Spleen (tissue), 11 donors: ENCODE results near the gene KDM4B. TPM values are rescaled to one million over a fixed set of nuclear protein-coding genes. Genes with fewer than 3 reads are reported as not detected.
"Not testable (repeated sequence)": the region's sequence is repeated elsewhere in the genome, so short reads cannot be mapped to it uniquely, and the experiment has no call there.

ENCODE experiments used
- DNase-seq: peaks from one replicate; pipeline ENCODE4 v3.0.0-alpha.2; 2020
- H3K27ac ChIP-seq, 8 donors: fragments of 200-600 bp; sonication (generic) in 7 of 8; 1 replicate in 4 of 8; 2 replicates in 4 of 8; pipeline versions ENCODE4 v1.5.0 to v1.8.0; 2016 to 2021; ENCODE audit warnings: inconsistent platforms in 4 of 8, mild to moderate bottlenecking in 4 of 8, moderate library complexity in 1 of 8
- H3K27me3 ChIP-seq, 7 donors: fragments of 200-600 bp; sonication (generic) in 6 of 7; replicated peaks in 1 of 7; 1 replicate in 4 of 7; 2 replicates in 3 of 7; pipeline versions ENCODE4 v1.5.0 to v1.8.0; 2016 to 2021; ENCODE audit warnings: inconsistent platforms in 3 of 7, mild to moderate bottlenecking in 1 of 7
- H3K36me3 ChIP-seq, 6 donors: fragments of 200-600 bp; sonication (generic) in 5 of 6; 1 replicate in 4 of 6; 2 replicates in 2 of 6; pipeline versions ENCODE4 v1.5.0 to v1.8.0; 2016 to 2021; ENCODE audit warnings: inconsistent platforms in 2 of 6
- H3K4me1 ChIP-seq, 6 donors: fragments of 200-600 bp; sonication (generic) in 5 of 6; 1 replicate in 3 of 6; 2 replicates in 3 of 6; pipeline versions ENCODE4 v1.5.0 to v1.8.0; 2016 to 2021; ENCODE audit warnings: inconsistent platforms in 3 of 6
- H3K4me3 ChIP-seq, 8 donors: fragments of 200-600 bp; sonication (generic) in 7 of 8; 1 replicate in 4 of 8; 2 replicates in 4 of 8; pipeline versions ENCODE4 v1.5.0 to v1.8.0; 2016 to 2021; ENCODE audit warnings: inconsistent platforms in 4 of 8, mild to moderate bottlenecking in 4 of 8, moderate library complexity in 2 of 8
- H3K9me3 ChIP-seq, 8 donors: fragments of 200-600 bp; sonication (generic) in 7 of 8; 1 replicate in 4 of 8; 2 replicates in 4 of 8; pipeline versions ENCODE4 v1.5.0 to v1.8.0; 2016 to 2021; ENCODE audit warnings: inconsistent platforms in 4 of 8
- POLR2A ChIP-seq, 3 donors: fragments of 450-650 bp; IDR thresholded peaks; one replicate each; pipeline ENCODE4 v1.5.1; 2017; ENCODE audit warnings: antibody characterized with exemption in 3 of 3, mild to moderate bottlenecking in 1 of 3
- POLR2AphosphoS5 ChIP-seq, 3 donors: sonication (generic); formaldehyde crosslinking; IDR thresholded peaks; one replicate each; pipeline ENCODE4 v1.5.1; 2017; ENCODE audit warnings: antibody characterized with exemption in 3 of 3
- WGBS, 5 donors: extraction: QIAGEN DNeasy Blood & Tissue Kit in 3 of 5; methylation state at CpG; one replicate each; pipeline versions ENCODE4 v1.1.5 to v1.1.7; 2013 to 2018; 5-methylcytosine and 5-hydroxymethylcytosine counted together
- intact Hi-C: fragments of 100-400 bp; cut with DNase I; formaldehyde crosslinking; loops from one replicate; pipeline ENCODE4 v1.15.0; 2023; ENCODE audit warnings: low total_unique reads
- polyA plus RNA-seq, 3 donors: library from polyadenylated mRNA; stranded (reverse); fragments of 200-250 nt; gene quantifications; one replicate each; pipeline ENCODE4 v1.2.1, GENCODE V29; 2013
- total RNA-seq, 7 donors: library from RNA; depleted of rRNA in 3 of 7; stranded (reverse); fragments of >200 nt in 3 of 7; fragmentation: NEBNext Ultra II Directional in 4 of 7; extraction: Animal tissue kit (Norgen Biotek cat#: 25700) in 4 of 7; gene quantifications; one replicate each; pipeline versions ENCODE4 v1.1.0 to v1.2.1, GENCODE V29; 2016 to 2021
- TF ChIP-seq, protein P1 (sequence below), 11 experiments: fragments of 200-600 bp in 7 of 11; fragments of 450-650 bp in 4 of 11; sonication (generic) in 4 of 11; IDR thresholded peaks in 8 of 11; conservative IDR thresholded peaks in 3 of 11; 1 replicate in 7 of 11; 2 replicates in 4 of 11; pipeline versions ENCODE4 v1.4.0 to v1.8.0; 2016 to 2021; ENCODE audit warnings: antibody characterized with exemption in 11 of 11, inconsistent platforms in 4 of 11, mild to moderate bottlenecking in 1 of 11
- donor health status: healthy with polysubstance abuse.
- donor health status: DM: no; HTN: no; CAD: no; lungs with moderate emphysema.
- donor health status: DM: no; HTN: no; CAD: no.
- donor health status: Bipolar disorder and iron deficiency.
- donor health status: healthy.
- donor health status: DM: no; HTN: no; CAD: no.
- donor health status: DM: yes; HTN: yes; CAD: no.

Gene KDM4B
- total and polyA plus RNA-seq, 10 donors: 18.3 to 80.5 (median 52.4) TPM

DNA sequence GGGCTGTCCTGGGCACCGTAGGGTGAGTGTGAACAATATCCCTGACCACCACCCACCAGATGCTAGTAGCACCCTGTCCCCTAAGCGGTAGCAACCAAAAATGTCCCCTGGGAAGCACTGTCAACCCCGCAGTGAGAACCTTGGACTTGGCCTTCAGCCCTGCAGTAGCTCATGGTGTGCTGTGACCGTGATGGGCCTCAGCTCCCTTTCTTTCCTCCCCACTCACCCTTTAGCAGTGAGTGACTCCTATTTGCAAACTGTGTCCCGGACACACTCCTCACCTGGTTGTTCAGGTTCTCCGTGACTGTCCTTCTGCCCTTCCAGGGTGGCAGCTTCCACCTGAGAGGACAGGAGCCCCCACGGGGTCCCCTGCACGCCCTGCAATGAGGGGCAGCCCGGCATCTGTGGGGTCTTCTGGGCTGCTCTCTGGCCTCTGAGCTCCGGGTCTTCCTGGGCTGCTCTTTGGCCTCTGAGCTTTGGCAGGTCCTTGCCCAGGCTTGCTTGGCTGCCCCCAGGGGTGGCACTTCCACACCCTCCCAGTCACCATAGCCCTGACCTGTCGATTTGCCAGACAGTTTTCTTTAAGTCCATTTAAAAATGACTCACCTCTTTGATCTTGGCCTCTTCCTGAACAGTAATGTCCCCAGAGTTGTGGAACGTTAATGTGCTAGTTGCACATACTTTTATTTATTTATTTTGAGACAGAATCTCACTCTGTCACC lies 3.8 kb downstream of the KDM4B start:
- H3K36me3 ChIP-seq: peaks cover 0 to 9% (median 2%) of the 10 kb centered on the region in 6 donors
- H3K4me1 ChIP-seq: peaks cover 33 to 91% (median 84%) of the 10 kb centered on the region in 6 donors
- H3K27me3 ChIP-seq: no peaks in the 10 kb centered on the region
- TF ChIP-seq POLR2AphosphoS5 (IDR thresholded peaks at IDR 0.05): no peak
- TF ChIP-seq, protein P1, sequence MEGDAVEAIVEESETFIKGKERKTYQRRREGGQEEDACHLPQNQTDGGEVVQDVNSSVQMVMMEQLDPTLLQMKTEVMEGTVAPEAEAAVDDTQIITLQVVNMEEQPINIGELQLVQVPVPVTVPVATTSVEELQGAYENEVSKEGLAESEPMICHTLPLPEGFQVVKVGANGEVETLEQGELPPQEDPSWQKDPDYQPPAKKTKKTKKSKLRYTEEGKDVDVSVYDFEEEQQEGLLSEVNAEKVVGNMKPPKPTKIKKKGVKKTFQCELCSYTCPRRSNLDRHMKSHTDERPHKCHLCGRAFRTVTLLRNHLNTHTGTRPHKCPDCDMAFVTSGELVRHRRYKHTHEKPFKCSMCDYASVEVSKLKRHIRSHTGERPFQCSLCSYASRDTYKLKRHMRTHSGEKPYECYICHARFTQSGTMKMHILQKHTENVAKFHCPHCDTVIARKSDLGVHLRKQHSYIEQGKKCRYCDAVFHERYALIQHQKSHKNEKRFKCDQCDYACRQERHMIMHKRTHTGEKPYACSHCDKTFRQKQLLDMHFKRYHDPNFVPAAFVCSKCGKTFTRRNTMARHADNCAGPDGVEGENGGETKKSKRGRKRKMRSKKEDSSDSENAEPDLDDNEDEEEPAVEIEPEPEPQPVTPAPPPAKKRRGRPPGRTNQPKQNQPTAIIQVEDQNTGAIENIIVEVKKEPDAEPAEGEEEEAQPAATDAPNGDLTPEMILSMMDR (IDR thresholded peaks at IDR 0.05 in 8 of 11, conservative IDR thresholded peaks at IDR 0.05 in 3 of 11): no peak
- 72 to 91% (median 82%) methylated on average over 12 of the region's 12 CpGs for WGBS, 5 donors
- intact Hi-C loops: no loop called here
- H3K9me3 ChIP-seq: no peaks in the 10 kb centered on the region
- H3K4me3 ChIP-seq: no peak overlapping the region
- peak overlapping the region in 2 of 8 donors; percentile 36 to 94 for H3K27ac ChIP-seq
- DNase-seq: no peak

DNA sequence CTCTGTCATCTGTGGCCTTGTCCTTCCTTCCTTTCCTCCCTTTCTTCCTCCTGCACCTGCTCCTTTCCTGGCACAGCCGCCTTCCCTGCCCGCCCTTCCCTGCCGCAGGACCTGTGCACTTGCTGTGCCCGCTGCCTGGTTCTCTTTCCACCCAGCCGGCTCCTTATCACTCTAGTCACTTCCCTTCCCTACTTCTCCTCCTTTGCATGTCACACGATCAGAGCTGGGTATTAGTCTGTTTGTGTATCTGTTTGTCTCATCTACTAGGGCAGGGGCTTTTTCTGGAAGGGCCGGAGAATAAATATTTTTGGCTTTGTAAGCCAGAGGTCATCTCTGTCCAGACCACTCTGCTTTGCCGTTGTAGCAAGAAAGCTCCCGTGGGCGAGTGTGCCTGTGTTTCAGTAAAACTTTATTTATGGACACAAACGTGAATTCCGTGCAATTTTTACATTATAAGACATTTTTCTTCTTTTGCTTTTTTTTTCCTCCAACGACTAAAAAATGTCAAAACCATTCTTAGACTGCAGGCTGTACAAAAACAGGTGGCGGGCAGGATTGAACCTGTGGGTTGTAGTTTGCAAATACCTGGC lies 6.1 kb downstream of the KDM4B start:
- Histone ChIP-seq H3K4me3 (peak overlapping the region in 1 of 8 donors; percentile 40), H3K36me3 (peaks cover 0 to 15% (median 4%) of the 10 kb centered on the region in 6 donors), H3K9me3 (no peaks in the 10 kb centered on the region), H3K4me1 (peaks cover 42 to 100% (median 91%) of the 10 kb centered on the region in 6 donors), H3K27ac (peak overlapping the region in 7 of 8 donors; percentile 71 to 94 (median 83)), H3K27me3 (no peaks in the 10 kb centered on the region)
- DNase-seq: no peak
- peak; percentile 16 to 58 (median 45) for TF ChIP-seq POLR2AphosphoS5 (IDR thresholded peaks at IDR 0.05)
- TF ChIP-seq, protein P1 (IDR thresholded peaks at IDR 0.05 in 8 of 11, conservative IDR thresholded peaks at IDR 0.05 in 3 of 11): no peak
- TF ChIP-seq POLR2A (IDR thresholded peaks at IDR 0.05): no peak
- intact Hi-C loops: no loop called here
- 60 to 75% (median 62%) methylated on average over 14 of the region's 14 CpGs for WGBS, 5 donors

DNA sequence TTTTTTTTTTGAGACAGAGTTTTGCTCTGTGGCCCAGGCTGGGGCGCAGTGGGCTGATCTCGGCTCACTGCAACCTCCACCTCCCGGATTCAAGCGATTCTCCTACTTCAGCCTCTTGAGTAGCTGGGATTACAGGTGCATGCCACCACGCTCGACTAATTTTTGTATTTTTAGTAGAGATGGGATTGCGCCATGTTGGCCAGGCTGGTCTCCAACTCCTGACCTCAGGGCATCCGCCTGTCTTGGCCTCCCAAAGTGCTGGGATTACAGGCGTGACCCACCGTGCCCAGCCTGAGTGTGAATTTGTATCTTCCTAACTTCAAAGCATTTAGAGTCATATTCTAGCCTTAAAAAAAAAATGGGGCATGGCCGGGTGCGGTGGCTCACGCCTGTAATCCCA lies 6.7 kb downstream of the KDM4B start:
- H3K27ac ChIP-seq: peak overlapping the region in 7 of 8 donors; percentile 71 to 94 (median 83)
- peak overlapping the region in 1 of 8 donors; percentile 40 for H3K4me3 ChIP-seq
- peaks cover 38 to 100% (median 89%) of the 10 kb centered on the region in 6 donors for H3K4me1 ChIP-seq
- H3K27me3 ChIP-seq, H3K9me3 ChIP-seq, intact Hi-C loops, DNase-seq: not testable (repeated sequence)
- WGBS, 5 donors: 81 to 94% (median 89%) methylated on average over 13 of the region's 13 CpGs
- peaks cover 0 to 15% (median 4%) of the 10 kb centered on the region in 6 donors for H3K36me3 ChIP-seq

DNA sequence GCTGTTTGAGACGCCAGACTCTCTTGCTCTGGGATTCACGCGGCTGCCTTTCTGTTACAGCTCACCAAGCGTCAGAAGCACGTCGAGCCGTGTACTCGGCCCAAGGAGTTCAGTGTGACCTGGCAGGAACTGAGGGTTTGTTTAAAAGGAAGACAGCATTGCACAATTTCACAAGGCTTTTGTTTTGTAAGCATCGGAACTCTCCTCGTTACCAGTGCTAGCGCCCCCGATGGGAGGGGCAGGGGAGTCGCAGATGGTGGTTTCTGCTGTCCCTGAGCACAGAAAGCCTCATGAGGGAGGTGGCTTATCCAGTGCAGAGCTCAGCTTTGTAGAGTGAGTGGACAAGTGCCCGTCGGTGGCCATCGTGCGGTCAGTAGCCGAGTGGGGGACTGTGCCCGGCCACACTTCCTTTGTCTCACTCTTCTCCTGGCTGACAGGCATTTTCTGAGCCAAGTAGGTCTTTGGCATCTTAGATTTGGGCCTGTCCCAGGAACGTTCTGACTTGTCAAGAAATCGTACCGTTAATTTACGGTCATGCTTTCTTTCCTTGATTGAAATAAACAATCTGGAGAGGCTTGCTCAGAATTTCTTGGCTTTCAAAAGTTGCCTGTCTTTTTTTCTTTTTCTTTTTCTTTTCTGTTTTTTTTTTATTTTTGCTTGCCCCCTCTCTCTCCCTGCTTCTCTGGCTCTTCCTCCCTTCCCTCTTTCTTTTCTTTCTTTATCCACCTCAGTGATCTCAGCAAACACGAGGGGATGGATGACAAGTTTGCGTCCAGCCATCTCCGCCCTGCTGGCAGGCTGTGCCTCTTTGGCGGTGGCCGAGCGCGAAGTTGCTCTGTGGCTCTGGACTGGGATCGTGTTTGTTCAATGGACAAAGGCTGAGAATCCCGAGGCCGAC lies 7.7 kb downstream of the KDM4B start:
- Histone ChIP-seq H3K9me3 (no peaks in the 10 kb centered on the region), H3K4me3 (peak overlapping the region in 1 of 8 donors; percentile 40), H3K36me3 (peaks cover 0 to 15% (median 4%) of the 10 kb centered on the region in 6 donors), H3K27ac (peak overlapping the region in 7 of 8 donors; percentile 71 to 94 (median 83)), H3K4me1 (peaks cover 33 to 100% (median 89%) of the 10 kb centered on the region in 6 donors), H3K27me3 (no peaks in the 10 kb centered on the region)
- peak; percentile 90 for DNase-seq
- WGBS, 5 donors: 43 to 58% (median 53%) methylated on average over 28 to 33 of the region's 33 CpGs
- TF ChIP-seq POLR2A (IDR thresholded peaks at IDR 0.05): no peak
- peak; percentile 55 to 90 (median 79) for TF ChIP-seq POLR2AphosphoS5 (IDR thresholded peaks at IDR 0.05)
- TF ChIP-seq, protein P1 (IDR thresholded peaks at IDR 0.05 in 8 of 11, conservative IDR thresholded peaks at IDR 0.05 in 3 of 11): peak in 7 of 11 experiments; percentile 4 to 65 (median 43)
- intact Hi-C loops: no loop called here
